Activated T-helper 2 cell treated with anti-CD3 and anti-CD28 coated beads, Interferon-gamma antibody, Interleukin-2, Interleukin-4, amounts not matched to agents 10 μg/mL and 5 μg/mL and 100 μg/mL, durations not matched to agents 14 hours and 24 hours and 36 hours (primary cell): ENCODE data around the gene ZNF441. TPM values are rescaled to one million over a fixed set of nuclear protein-coding genes. Genes with fewer than 3 reads are reported as not detected.
"Not testable (repeated sequence)": the region's sequence is repeated elsewhere in the genome, so short reads cannot be mapped to it uniquely, and the experiment has no call there.

ENCODE experiments used
- DNase-seq: peaks from one replicate; pipeline ENCODE4 v3.0.0; 2021; ENCODE audit warnings: low spot score
- H3K27ac Mint-ChIP-seq: one replicate; pipeline ENCODE4 v1.8.0; 2021; ENCODE audit warnings: mixed read lengths
- H3K27me3 Mint-ChIP-seq: one replicate; pipeline ENCODE4 v1.8.0; 2021; ENCODE audit warnings: low read depth, mixed read lengths
- H3K36me3 Mint-ChIP-seq: one replicate; pipeline ENCODE4 v1.8.0; 2021; ENCODE audit warnings: low read depth, mixed read lengths
- H3K4me1 Mint-ChIP-seq: one replicate; pipeline ENCODE4 v1.8.0; 2021; ENCODE audit warnings: low read depth, mixed read lengths
- H3K4me3 Mint-ChIP-seq: one replicate; pipeline ENCODE4 v1.8.0; 2021; ENCODE audit warnings: low read depth, mild to moderate bottlenecking, moderate library complexity, mixed read lengths
- H3K9me3 Mint-ChIP-seq: one replicate; pipeline ENCODE4 v1.8.0; 2021; ENCODE audit warnings: mixed read lengths
- intact Hi-C: fragments of 100-400 bp; cut with micrococcal nuclease; formaldehyde crosslinking; loops from one replicate; pipeline ENCODE4 v1.15.1; 2023
- total RNA-seq: library from RNA; stranded (reverse); gene quantifications from 2 replicates; pipeline ENCODE4 v1.2.3, GENCODE V29; 2022

Gene ZNF441
- total RNA-seq, 1 donor from 2014 or later, result 4.9 TPM

- Mint-ChIP-seq H3K27me3 (no peaks in the 10 kb centered on the region), H3K4me3 (no peak overlapping the region), H3K9me3 (peaks cover 76% of the 10 kb centered on the region), H3K4me1 (no peaks in the 10 kb centered on the region), H3K27ac (no peak overlapping the region), H3K36me3 (no peaks in the 10 kb centered on the region)
- intact Hi-C loops, result no loop called here
- no peak for DNase-seq
Observed at GRCh38 chr19:11754663-11755062, 12.1 kb upstream of the ZNF441 start.

- H3K4me3 Mint-ChIP-seq, result no peak overlapping the region
- no peaks in the 10 kb centered on the region for H3K4me1 Mint-ChIP-seq
- no peak overlapping the region for H3K27ac Mint-ChIP-seq
Observed at GRCh38 chr19:11756965-11757364, 9.8 kb upstream of the ZNF441 start.

GRCh38 chr19:11759805-11760204, 7.0 kb upstream of the ZNF441 start:
- DNase-seq, result no peak
- Mint-ChIP-seq H3K36me3 (no peaks in the 10 kb centered on the region), H3K9me3 (peaks cover 57% of the 10 kb centered on the region), H3K4me1 (no peaks in the 10 kb centered on the region), H3K27me3 (peaks cover 2% of the 10 kb centered on the region), H3K4me3 (no peak overlapping the region), H3K27ac (no peak overlapping the region)
- intact Hi-C loops, result no loop called here

More at GRCh38 chr19:11756965-11757364, 9.8 kb upstream of the ZNF441 start:
- no peaks in the 10 kb centered on the region for H3K27me3 Mint-ChIP-seq
- intact Hi-C loops, result no loop called here
- no peak for DNase-seq
- peaks cover 59% of the 10 kb centered on the region for H3K9me3 Mint-ChIP-seq
- H3K36me3 Mint-ChIP-seq, result no peaks in the 10 kb centered on the region

DNA sequence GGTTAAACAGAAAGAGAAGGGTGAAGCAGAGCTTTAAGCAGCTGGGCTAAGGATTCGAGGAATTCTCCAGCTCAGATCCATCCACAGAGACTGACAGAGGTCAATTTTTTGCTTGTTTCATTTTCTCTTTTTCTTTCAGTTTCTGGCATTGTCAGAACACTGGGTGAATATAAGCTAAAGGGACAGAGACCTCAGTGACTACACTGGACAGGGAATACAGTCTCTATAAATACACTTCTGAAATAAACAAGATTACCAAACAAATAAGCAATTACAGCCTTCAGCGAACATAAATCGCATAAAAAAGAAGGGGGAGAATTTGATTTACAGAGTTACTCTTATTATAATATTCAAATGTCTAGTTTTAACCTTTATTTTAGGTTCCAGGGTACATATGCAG, 3.7 kb upstream of the ZNF441 start:
- DNase-seq, result no peak
- H3K4me3 Mint-ChIP-seq, result no peak overlapping the region

GRCh38 chr19:11763611-11764010, 3.2 kb upstream of the ZNF441 start:
- Mint-ChIP-seq H3K9me3 (peaks cover 38% of the 10 kb centered on the region), H3K4me1 (peaks cover 11% of the 10 kb centered on the region), H3K27me3 (peaks cover 3% of the 10 kb centered on the region), H3K36me3 (peaks cover 15% of the 10 kb centered on the region), H3K27ac (no peak overlapping the region), H3K4me3 (no peak overlapping the region)
- no peak for DNase-seq
- intact Hi-C loops, result no loop called here

More for the DNA sequence above, 3.7 kb upstream of the ZNF441 start:
- H3K27ac Mint-ChIP-seq, result no peak overlapping the region
- H3K27me3 Mint-ChIP-seq, result peaks cover 3% of the 10 kb centered on the region
- intact Hi-C loops, result no loop called here
- peaks cover 38% of the 10 kb centered on the region for H3K9me3 Mint-ChIP-seq
- H3K4me1 Mint-ChIP-seq, result peaks cover 7% of the 10 kb centered on the region
- peaks cover 11% of the 10 kb centered on the region for H3K36me3 Mint-ChIP-seq

GRCh38 chr19:11767633-11768133, 883 bp downstream of the ZNF441 start:
- intact Hi-C loops, result loop anchor here (1.0 to 2.0 kb wide), 3 partner anchors 28 to 45 kb away; partner anchors contain the start of gene ZNF491
- Mint-ChIP-seq H3K36me3 (peaks cover 45% of the 10 kb centered on the region), H3K27me3 (peaks cover 3% of the 10 kb centered on the region), H3K4me3 (peak overlapping the region; percentile 96), H3K27ac (peak overlapping the region; percentile 78), H3K4me1 (peaks cover 11% of the 10 kb centered on the region), H3K9me3 (peaks cover 54% of the 10 kb centered on the region)
- DNase-seq, result peak; percentile 10

DNA sequence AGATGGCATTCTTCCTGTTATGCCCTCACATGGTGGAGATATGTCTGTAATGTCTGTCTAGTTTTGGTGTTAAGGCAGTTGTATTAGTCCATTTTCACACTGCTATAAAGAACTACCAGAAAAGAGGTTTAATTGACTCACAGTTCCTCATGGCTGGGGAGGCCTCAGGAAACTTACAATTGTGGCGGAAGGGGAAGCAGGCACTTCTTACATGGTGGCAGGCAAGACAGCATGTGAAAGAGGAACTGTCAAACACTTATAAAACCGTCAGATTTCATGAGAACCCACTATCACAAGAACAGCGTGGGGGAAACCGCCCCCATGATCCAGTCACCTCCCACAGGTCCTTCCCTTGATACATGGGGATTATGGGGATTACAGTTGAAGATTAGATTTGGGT, 3.2 kb downstream of the ZNF441 start:
- intact Hi-C loops, result no loop called here
- H3K36me3 Mint-ChIP-seq, result peaks cover 61% of the 10 kb centered on the region
- H3K27me3 Mint-ChIP-seq, result no peaks in the 10 kb centered on the region
- H3K4me1 Mint-ChIP-seq, result peaks cover 11% of the 10 kb centered on the region
- H3K27ac Mint-ChIP-seq, result no peak overlapping the region
- peaks cover 60% of the 10 kb centered on the region for H3K9me3 Mint-ChIP-seq
- no peak for DNase-seq
- H3K4me3 Mint-ChIP-seq, result no peak overlapping the region

- H3K4me3 Mint-ChIP-seq, H3K27ac Mint-ChIP-seq, intact Hi-C loops, DNase-seq, H3K4me1 Mint-ChIP-seq, H3K27me3 Mint-ChIP-seq: not testable (repeated sequence)
- peaks cover 69% of the 10 kb centered on the region for H3K9me3 Mint-ChIP-seq
- H3K36me3 Mint-ChIP-seq, result peaks cover 68% of the 10 kb centered on the region
Observed at GRCh38 chr19:11771520-11771919, 4.7 kb downstream of the ZNF441 start.

- DNase-seq, intact Hi-C loops, H3K4me1 Mint-ChIP-seq, H3K4me3 Mint-ChIP-seq, H3K27me3 Mint-ChIP-seq, H3K27ac Mint-ChIP-seq: not testable (repeated sequence)
- Mint-ChIP-seq H3K36me3 (peaks cover 81% of the 10 kb centered on the region), H3K9me3 (peaks cover 85% of the 10 kb centered on the region)
Observed at GRCh38 chr19:11776669-11777068, 9.9 kb downstream of the ZNF441 start.

GRCh38 chr19:11780431-11781020, 13.7 kb downstream of the ZNF441 start:
- Mint-ChIP-seq H3K4me3 (no peak overlapping the region), H3K4me1 (no peaks in the 10 kb centered on the region), H3K9me3 (peaks cover 83% of the 10 kb centered on the region), H3K27ac (no peak overlapping the region), H3K36me3 (peaks cover 80% of the 10 kb centered on the region), H3K27me3 (no peaks in the 10 kb centered on the region)
- no peak for DNase-seq
- intact Hi-C loops, result no loop called here

DNA sequence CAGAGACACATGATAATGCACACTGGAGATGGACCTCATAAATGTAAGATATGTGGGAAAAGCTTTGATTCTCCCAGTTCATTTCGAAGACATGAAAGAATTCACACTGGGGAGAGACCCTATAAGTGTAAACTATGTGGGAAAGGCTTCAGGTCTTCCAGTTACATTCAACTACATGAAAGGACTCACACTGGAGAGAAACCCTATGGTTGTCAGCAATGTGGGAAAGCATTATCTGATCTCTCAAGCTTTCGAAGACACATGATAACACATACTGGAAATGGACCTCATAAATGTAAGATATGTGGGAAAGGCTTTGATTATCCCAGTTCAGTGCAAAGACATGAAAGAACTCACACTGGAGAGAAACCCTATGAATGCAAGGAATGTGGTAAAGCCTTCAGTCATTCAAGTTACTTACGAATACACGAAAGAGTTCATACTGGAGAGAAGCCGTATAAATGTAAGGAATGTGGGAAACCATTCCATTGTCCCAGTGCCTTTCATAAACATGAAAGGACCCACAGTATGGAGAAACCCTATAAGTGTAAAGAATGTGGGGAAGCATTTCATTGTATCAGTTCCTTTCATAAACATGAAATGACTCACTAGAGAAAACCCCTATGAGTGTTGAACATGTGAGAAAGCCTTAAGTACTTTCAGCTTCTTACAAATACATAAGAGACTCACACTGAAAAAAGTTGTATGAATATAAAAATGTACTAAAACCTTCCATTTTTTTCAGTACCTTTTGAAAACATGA, 14.7 kb downstream of the ZNF441 start:
- no peak for DNase-seq
- H3K4me1 Mint-ChIP-seq, result no peaks in the 10 kb centered on the region
- no peak overlapping the region for H3K4me3 Mint-ChIP-seq
- H3K27me3 Mint-ChIP-seq, result no peaks in the 10 kb centered on the region
- peaks cover 74% of the 10 kb centered on the region for H3K36me3 Mint-ChIP-seq
- peaks cover 81% of the 10 kb centered on the region for H3K9me3 Mint-ChIP-seq
- H3K27ac Mint-ChIP-seq, result no peak overlapping the region
- intact Hi-C loops, result no loop called here

GRCh38 chr19:11783767-11784166, 17.0 kb downstream of the ZNF441 start:
- no peaks in the 10 kb centered on the region for H3K27me3 Mint-ChIP-seq
- intact Hi-C loops, result no loop called here
- no peaks in the 10 kb centered on the region for H3K4me1 Mint-ChIP-seq
- no peak overlapping the region for H3K27ac Mint-ChIP-seq
- no peak overlapping the region for H3K4me3 Mint-ChIP-seq
- H3K9me3 Mint-ChIP-seq, result peaks cover 77% of the 10 kb centered on the region
- no peak for DNase-seq
- peaks cover 56% of the 10 kb centered on the region for H3K36me3 Mint-ChIP-seq

GRCh38 chr19:11784356-11784755, 17.6 kb downstream of the ZNF441 start:
- DNase-seq, result no peak
- Mint-ChIP-seq H3K27me3 (no peaks in the 10 kb centered on the region), H3K9me3 (peaks cover 80% of the 10 kb centered on the region), H3K4me3 (no peak overlapping the region), H3K36me3 (peaks cover 51% of the 10 kb centered on the region), H3K27ac (no peak overlapping the region), H3K4me1 (no peaks in the 10 kb centered on the region)
- intact Hi-C loops, result no loop called here
